Kidney tubule cell (primary cell): ENCODE data around the gene CCR5.
A peak's percentile ranks its signal among the peaks of the same experiment; 100 is the strongest.

Experiments used
- DNase-seq: peaks from one replicate; pipeline ENCODE4 v3.0.0-alpha.2; 2018; ENCODE audit warnings: low spot score

Gene CCR5

DNA sequence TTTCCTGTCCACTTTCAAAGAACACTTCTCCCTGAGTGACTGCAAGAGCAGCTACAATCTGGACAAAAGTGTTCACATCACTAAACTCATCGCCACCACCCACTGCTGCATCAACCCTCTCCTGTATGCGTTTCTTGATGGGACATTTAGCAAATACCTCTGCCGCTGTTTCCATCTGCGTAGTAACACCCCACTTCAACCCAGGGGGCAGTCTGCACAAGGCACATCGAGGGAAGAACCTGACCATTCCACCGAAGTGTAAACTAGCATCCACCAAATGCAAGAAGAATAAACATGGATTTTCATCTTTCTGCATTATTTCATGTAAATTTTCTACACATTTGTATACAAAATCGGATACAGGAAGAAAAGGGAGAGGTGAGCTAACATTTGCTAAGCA lies 38.1 kb downstream of the CCR5 start:
- DNase-seq, result no peak

DNA sequence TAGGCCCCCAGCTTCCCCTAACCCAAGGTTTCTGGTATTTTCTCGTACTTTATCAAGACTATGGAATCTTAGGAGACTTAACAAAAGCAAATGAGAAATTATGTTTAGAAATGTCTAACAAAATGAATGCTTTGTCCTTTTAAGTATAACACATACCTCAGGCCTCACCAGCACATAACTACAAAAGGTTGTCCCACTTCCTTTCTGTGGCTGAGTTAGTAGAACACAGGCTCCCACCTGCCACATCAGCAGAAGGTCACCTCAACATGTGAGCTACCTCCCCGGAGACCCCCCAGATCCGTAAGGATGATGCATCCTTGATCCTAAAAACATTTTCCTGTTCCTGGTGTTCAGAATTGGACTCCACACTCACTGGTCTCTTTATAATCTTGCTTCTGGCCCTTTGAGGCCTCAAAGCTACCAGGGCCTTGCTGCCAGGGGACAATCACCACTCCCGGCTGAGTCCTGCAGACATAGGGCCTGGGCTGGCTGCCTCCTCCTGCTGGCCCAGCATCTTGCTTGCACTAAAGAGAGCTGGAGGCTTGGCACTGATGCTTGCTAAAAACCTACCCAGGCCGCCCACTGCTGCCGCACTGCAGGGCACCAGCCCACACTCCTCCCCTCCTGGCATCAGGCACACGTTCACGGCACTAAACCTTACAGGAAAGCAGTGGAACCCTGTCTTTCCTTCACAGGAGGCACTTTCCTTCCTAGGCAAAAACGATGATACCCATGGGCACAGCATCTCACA lies 39.2 kb downstream of the CCR5 start:
- DNase-seq, result no peak

DNA sequence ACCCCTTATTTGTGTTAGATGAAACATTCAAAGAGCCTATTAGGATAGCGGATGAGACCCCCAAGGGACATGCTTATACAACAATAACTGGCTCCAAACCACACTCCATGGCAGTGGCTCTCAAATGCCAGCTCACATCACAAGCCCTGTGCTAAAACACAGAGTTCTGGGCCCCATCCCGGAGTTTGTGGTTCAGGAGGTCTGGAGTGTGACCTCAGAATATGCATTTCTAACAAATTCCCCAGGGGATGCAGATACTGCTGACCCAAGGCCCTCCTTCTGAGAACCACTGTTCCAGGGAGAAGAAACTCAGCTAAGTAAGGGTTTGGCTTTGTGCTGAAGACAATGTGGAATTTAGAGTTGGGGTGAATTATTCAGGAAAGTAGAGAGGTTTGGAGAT lies 39.9 kb downstream of the CCR5 start:
- no peak for DNase-seq

DNA sequence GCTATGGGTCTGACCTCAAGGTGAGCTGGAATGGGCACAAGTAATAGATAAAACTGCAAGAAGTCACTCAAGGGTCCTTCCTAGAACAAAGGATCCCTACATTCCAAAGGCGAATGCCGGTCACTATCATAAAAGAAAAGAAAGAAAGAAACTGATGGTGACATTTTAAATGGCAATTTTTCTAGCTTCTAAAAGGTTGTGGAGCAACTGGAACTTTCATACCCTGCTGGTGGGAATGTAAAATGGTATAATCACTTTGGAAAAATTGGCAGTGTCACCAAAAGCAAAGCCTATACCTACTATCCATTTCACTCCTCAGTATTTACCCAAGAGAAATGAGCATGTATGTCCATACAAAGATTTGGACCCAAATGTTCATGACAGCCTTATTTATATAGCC lies 40.5 kb downstream of the CCR5 start:
- no peak for DNase-seq

DNA sequence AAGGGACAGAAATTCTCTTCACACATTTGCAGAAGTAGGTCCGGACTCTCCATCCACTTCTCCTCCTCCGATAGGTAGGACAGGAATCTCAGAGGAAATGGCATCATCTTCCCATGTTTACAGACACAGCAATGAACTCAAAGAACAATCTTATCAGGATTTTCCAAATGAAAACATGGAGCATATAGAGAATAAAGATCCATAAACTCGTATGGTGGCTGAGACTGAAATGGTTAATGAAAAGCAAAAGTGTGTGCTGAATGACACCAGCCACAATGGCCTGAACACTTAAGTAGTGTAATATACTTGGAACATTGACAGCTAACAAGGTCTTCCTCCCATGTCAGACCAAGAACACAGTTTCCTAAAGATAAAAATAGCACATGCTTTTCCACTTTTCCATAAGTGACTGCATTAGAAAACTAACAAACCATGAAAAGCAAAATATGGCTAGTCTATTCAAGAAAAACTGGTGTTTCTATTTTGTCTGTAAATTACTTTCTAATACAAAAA lies 42.1 kb downstream of the CCR5 start:
- DNase-seq, result no peak

DNA sequence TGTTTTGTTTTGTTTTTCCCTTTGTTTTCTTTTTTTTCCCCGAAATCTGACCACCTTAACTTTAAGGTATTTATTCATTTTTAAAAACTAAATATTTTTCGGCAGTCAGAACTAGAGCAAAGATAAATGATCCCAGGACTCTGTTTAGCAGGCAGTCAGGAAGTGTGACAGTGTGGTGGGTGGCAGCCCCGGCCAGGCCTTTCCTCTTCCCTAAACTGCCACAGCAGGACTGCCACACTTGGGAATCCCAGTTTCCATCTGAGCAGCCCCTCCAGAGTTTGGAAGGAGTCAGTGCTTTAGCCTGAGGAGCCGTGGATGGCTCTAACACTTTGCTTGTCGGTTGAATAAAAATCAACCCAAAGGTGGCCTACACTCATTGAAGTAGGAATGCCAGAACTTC lies 43.2 kb downstream of the CCR5 start:
- no peak for DNase-seq

DNA sequence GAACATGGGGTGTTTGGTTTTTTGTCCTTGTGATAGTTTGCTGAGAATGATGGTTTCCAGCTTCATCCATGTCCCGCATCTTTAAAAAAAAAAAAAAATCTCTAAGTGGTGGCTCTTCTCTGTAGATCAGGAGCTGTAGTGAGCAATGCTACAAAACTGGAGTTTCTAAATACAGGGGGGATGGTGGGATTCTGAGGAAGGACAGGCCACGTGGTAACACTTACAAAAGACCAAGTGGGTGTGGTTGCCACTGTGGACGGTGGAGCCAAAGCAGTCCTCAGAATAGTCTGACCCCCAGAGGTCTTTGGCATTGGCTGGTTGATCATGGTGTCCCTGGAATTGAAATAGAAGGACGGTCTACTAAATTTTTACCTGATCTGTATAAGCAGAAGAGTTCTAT lies 44.0 kb downstream of the CCR5 start:
- no peak for DNase-seq

DNA sequence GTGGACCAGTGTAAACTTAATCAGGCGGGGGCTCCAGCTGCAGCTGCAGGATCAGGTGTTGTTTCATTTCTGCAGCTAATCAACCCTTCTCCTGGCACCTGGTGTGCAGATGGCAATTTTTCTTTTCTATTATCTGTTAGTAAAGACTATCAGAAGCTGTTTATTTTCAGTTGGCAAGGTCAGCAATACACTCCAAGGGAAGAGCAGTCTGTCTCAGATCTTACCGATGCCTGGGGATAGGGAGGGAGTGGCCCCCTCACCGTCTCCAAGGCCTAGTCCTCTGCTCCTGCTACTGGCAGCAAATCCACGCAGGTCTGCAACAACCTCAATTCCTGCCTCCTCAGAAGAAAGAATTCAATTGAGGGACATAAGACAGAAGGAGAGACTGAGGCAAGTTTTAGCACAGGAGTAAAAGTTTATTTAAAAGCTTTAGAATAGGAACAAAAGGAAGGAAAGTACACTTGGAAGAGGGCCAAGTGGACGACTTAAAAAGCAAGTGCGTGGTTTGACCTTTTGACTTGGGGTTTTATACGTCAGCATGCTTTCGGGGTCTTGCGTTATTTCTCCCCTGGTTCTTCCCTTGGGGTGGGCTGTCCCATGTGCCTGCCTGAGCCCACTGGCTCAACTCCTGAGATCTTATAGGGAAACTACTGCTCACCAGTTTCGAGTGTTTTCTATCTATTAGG lies 45.5 kb downstream of the CCR5 start:
- no peak for DNase-seq

DNA sequence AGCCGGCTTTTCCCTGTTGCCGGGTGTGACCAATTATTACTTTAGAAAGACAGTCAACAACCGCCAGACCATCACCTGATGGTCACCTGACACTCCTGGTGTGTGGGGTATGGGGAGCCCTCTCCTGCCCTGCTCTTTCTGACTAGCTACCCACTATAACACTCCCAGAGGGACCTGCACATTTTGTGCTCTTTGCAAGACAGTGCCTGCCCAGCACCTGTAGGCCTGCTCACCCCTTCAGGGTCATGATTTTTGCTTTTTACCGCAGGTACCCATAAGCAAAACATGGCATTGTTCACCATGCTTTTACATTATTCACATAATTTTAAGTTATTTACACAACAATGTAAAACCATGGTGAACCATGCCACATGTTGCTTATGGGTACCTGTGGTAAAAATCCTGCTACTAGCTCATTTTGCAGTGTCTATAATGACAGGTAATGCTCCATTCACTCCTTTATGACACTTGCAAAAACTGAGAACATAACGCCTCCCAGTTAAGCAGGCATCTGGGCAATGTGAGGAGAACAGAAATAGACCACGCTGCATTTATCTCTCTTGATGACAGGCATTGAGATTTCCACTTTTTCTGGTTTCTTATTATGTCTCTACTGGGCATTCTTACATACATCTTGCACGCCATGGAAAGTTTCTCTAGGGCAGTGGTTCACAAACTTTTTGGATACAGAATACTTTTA lies 46.2 kb downstream of the CCR5 start:
- DNase-seq, result no peak

DNA sequence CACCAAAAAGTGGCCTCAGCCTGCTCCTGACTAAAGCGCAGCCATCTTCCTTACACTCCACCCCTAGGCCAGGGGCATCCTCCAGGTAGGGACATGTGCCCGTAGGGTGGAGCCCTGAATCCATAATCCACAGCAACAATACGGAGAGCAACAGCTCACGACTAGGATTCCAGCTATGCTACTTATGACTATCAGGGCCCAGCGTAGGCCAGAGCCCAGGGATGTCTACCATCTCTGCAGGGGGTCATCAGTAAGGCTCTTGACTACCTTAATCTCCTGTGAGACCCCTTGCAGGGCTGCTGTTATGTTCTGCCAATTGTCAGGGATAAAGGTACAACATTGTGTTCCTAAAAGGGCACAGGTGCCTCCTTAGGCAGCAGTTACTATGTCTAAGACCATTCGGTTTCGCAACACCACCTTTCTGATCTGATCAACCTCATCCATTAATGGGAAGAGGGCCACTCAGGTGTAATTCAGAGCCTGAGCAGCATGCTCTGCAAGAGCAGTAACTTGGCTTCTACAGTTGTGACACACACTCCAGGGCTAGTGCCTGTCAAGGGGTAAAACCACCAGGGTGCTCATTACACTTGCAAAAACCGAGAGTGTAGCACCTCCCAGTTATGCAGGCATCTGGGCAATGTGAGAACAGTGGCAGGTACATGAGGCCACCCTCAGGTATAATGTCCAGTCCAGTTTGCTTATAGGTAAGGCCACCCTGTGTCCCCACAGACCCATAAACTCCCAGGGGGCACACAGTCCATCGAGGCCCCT lies 47.3 kb downstream of the CCR5 start:
- no peak for DNase-seq

DNA sequence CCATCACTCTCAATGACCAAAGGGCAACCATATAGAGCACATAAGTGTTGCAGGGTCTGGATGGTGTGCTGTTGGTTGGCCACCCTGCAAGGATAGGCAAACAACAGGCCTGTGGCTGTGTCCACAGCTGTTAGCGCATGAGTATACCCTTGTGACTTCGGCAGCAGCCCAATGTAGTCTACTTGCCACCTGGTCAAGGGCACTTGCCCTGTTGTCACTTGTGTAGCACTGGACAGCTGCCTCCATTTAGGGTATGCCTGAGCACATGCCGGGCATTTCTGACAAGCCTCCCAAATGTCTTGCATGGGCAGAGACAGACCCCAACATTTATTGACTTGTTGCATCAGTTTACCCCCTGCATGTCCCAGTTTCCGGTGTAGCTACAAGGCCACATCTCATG lies 49.1 kb downstream of the CCR5 start:
- no peak for DNase-seq

DNA sequence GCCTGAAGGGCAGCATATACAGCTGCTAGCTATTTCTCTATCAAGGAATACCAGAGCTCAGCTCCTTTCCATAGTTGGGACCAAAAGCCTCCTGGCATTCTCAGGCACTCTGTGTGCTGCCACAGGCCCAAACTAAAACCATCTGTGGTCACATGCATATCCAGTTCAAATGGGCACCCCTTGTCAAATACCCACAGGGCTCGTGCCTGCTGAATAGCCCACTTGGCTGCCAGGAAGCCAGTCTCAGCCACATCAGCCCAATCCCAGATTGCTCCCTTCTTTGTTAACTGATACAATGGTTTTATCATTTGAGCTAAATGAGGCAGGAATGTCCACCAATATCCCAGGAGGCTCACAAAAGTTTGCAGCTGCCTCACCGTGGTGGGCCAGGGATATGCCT lies 50.2 kb downstream of the CCR5 start:
- no peak for DNase-seq

DNA sequence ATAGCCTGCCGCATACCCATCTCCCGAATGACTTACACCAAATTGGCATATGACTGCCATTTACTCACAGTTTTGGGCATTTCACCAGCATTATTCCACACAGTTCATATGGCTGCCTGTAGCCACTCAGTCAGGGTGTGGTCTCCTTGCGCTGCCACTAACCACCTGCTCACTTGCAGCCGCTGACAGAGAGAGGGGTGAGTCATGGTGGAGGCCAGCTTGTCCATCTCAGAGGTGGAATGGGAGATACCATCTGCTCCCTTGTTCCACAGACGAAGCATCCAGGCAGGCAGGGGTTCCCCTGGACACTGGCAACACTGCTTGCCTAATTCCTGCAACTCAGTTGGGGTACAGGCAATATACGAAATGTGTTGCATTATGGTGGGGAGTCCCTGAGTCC lies 51.9 kb downstream of the CCR5 start:
- DNase-seq, result peak; percentile 52

DNA sequence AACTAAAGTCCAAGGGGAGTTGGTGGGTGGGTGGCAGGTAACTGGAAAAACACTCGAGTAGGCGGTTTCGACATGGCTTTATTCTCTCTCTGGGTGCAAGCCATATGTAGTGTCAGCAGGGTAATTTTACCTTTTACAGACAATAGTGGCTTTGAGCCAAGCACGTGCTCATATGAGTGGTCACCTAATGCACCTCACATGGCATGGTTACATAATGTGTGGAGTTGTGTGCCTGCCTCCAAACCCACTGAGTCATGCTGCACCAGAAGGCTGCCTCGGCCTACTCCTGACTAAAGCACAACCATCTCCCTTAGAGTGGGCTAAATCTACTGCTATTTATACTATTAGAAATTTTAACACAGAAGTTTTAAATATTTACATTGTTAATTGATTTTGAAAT lies 52.8 kb downstream of the CCR5 start:
- peak; percentile 85 for DNase-seq
